ENCODE data around the gene DACT3. TPM values are rescaled to one million over a fixed set of nuclear protein-coding genes. Genes with fewer than 3 reads are reported as not detected.

Gene DACT3
- total RNA-seq, 1 donor = 0.63 TPM

DNA sequence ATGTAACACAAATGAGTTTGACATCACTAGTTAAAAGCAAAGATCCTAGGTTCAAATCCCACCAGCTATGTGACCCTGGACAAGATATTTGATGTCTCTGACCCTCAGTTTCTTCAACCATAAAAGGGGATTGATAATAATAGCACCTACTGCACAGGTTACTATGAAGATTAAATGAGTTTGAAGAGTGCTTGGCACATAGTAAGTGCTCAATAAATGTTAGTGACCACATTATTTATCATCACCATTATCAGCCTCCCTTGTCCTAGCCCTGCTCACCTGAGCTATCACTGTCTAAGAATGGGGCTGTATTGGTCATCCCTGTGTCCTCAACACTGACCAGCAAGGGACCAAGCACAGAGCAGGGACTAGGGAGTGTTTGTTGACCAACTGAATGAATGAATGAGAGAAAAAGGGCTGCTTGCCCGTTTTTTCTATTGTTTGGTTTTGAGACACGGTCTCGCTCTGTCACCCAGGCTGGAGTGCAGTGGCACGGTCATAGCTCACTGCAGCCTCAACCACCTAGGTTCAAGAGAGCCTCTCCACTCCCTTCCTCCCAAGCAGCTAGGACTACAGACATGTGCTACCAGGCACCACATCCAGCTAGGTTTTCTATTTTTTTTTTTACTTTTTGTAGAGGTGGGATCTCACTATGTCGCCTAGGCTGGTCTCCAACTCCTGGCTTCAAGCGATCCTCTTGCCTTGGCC, 26.6 kb upstream of the DACT3 start:
- no peaks in the 10 kb centered on the region for H3K9me3 ChIP-seq (ENCODE audit: low read depth, low read length)
- H3K27me3 ChIP-seq (ENCODE audit: insufficient read depth, low read length) = no peaks in the 10 kb centered on the region
- H3K4me1 ChIP-seq (ENCODE audit: insufficient read depth, low read length) = no peaks in the 10 kb centered on the region
- H3K4me3 ChIP-seq (ENCODE audit: low read length) = no peak overlapping the region

DNA sequence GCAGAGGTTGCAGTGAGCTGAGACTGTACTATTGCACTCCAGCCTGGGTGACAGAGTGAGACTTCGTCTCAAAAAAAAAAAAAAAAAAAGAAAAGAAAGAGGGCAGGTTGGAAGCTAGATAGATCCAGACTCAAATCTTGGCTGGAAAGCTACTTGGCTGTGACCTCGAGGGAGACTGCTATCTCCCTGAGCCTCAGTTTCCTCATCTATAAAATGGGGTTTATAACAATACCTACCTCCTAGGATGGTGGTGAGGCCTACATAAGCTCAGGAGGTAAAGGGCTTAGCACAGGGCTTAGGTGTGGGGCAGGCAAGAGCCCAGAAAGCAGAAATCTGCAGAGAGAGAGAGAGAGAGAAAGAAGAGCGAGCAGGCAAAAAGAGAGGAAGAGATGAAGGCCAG, 24.2 kb upstream of the DACT3 start:
- Histone ChIP-seq H3K9me3 (ENCODE audit: low read depth, low read length) (no peaks in the 10 kb centered on the region), H3K4me3 (ENCODE audit: low read length) (no peak overlapping the region), H3K27me3 (ENCODE audit: insufficient read depth, low read length) (no peaks in the 10 kb centered on the region)

GRCh38 chr19:46678110-46678732, 17.2 kb upstream of the DACT3 start:
- Histone ChIP-seq H3K4me1 (ENCODE audit: insufficient read depth, low read length) (no peaks in the 10 kb centered on the region), H3K4me3 (ENCODE audit: low read length) (no peak overlapping the region), H3K9me3 (ENCODE audit: low read depth, low read length) (no peaks in the 10 kb centered on the region), H3K27me3 (ENCODE audit: insufficient read depth, low read length) (no peaks in the 10 kb centered on the region)

More for the DNA sequence above, 24.2 kb upstream of the DACT3 start:
- H3K4me1 ChIP-seq (ENCODE audit: insufficient read depth, low read length) = no peaks in the 10 kb centered on the region

DNA sequence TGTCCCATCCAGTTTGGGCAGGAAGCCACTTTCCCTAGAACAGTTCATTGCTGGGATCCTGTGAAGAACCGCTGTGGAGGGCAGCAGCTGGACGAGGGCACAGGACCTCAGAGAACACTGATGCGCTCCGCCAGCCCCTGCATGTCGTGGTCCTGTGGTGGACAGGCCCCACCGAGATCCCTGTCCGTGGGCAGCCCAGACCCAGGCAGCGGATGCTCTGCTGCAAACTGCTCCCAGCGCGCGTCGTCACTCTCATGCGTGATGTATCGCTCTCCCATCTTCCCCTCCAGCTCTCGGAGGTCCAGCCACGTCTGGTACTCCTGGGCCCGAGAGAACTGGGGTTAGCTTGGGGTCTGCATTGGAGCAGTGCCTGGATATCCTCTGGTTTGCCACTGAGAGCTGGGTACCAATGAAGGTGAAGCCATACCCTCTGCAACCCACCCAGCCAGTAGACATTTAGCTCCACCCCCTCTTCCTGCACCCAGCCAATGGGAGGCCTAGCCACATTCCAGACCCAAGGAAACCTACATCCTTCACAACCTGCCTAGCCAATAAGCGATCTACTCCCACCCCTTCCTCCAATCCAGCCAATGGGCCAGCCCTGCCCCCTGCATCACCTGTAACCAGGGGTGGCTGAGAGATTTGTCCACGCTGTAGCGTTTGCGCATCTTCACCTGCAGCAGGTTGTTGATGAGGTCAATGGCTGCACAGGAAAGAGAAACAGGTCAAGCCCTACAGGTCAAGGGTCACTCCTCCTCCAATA, 13.6 kb upstream of the DACT3 start:
- H3K4me1 ChIP-seq (ENCODE audit: insufficient read depth, low read length) = no peaks in the 10 kb centered on the region
- H3K9me3 ChIP-seq (ENCODE audit: low read depth, low read length) = no peaks in the 10 kb centered on the region
- no peak overlapping the region for H3K4me3 ChIP-seq (ENCODE audit: low read length)
- no peaks in the 10 kb centered on the region for H3K27me3 ChIP-seq (ENCODE audit: insufficient read depth, low read length)

GRCh38 chr19:46670813-46671212, 9.8 kb upstream of the DACT3 start:
- no peaks in the 10 kb centered on the region for H3K9me3 ChIP-seq (ENCODE audit: low read depth, low read length)
- no peak overlapping the region for H3K4me3 ChIP-seq (ENCODE audit: low read length)
- no peaks in the 10 kb centered on the region for H3K27me3 ChIP-seq (ENCODE audit: insufficient read depth, low read length)
- H3K4me1 ChIP-seq (ENCODE audit: insufficient read depth, low read length) = no peaks in the 10 kb centered on the region

DNA sequence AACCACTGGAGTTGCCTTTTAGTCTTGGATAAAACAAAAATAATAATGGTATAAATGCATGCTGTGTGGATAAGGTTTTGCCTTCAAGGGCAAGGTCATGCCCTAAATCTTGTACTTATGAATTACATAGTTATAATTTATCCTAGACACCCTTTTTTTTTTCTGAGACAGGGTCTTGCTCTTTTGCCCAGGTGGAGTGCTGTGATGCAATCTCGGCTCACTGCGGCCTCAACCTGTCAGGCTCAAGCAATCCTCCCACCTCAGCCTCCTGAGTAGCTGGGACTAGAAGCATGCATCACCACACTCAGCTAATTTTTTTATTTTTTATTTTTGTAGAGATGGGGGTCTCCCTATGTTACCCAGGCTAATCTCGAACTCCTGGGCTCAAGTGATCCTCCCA, 7.7 kb upstream of the DACT3 start:
- no peak overlapping the region for H3K4me3 ChIP-seq (ENCODE audit: low read length)
- no peaks in the 10 kb centered on the region for H3K27me3 ChIP-seq (ENCODE audit: insufficient read depth, low read length)
- H3K4me1 ChIP-seq (ENCODE audit: insufficient read depth, low read length) = no peaks in the 10 kb centered on the region
- H3K9me3 ChIP-seq (ENCODE audit: low read depth, low read length) = no peaks in the 10 kb centered on the region

DNA sequence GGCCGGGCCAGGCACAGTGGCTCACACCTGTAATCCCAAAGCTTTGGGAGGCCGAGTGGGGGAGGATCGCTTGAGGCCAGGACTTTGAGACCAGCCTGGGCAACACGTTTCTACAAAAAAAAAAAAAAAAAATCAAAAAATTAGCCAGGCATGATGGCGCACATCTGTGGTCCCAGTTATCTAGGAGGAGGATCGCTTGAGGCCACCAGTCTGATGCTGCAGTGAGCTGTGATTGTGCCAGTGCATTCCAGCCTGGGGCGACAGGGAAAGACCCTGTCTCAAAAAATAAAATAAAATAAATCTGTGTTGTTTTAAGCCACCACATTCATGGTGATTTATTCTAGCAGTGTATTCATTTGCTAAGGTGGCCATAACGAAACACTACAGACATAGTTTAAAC, 4.1 kb upstream of the DACT3 start:
- Histone ChIP-seq H3K4me1 (ENCODE audit: insufficient read depth, low read length) (peaks cover 14% of the 10 kb centered on the region), H3K27me3 (ENCODE audit: insufficient read depth, low read length) (peaks cover 5% of the 10 kb centered on the region), H3K9me3 (ENCODE audit: low read depth, low read length) (no peaks in the 10 kb centered on the region), H3K4me3 (ENCODE audit: low read length) (no peak overlapping the region)

- Histone ChIP-seq H3K4me1 (ENCODE audit: insufficient read depth, low read length) (peaks cover 24% of the 10 kb centered on the region), H3K4me3 (ENCODE audit: low read length) (peak overlapping the region; percentile 30), H3K27me3 (ENCODE audit: insufficient read depth, low read length) (peaks cover 28% of the 10 kb centered on the region), H3K9me3 (ENCODE audit: low read depth, low read length) (no peaks in the 10 kb centered on the region)
These were observed 982 bp upstream of the DACT3 start for GRCh38 chr19:46661735-46662592.

GRCh38 chr19:46660551-46661019, 397 bp downstream of the DACT3 start:
- Histone ChIP-seq H3K27me3 (ENCODE audit: insufficient read depth, low read length) (peaks cover 32% of the 10 kb centered on the region), H3K9me3 (ENCODE audit: low read depth, low read length) (no peaks in the 10 kb centered on the region), H3K4me1 (ENCODE audit: insufficient read depth, low read length) (peaks cover 24% of the 10 kb centered on the region), H3K4me3 (ENCODE audit: low read length) (no peak overlapping the region)

DNA sequence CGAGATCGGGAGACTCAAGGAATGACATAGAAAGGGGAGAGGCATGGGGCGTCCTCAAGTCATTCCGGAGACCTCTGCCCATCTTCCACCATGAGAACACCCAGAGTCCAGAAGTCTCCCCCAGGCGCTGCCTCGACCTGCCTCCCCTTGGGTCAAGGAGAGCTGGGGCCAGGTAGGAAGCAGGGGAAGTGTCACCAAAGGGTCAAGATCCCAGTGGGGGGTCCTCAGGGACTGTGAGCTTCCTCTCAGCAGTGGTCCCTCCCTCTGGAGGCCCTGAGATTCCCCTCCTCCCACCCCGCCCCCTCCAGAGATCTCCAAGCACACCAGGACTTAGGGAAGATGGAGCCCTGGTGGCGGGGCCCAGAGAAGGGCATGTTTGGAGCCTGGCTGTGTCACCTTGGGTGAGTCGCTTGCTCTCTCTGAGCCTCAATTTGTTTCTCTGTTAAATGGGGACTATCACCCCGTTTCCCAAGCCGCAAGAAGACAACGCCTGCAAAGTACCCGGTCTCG, 919 bp downstream of the DACT3 start:
- Histone ChIP-seq H3K9me3 (ENCODE audit: low read depth, low read length) (no peaks in the 10 kb centered on the region), H3K27me3 (ENCODE audit: insufficient read depth, low read length) (peaks cover 32% of the 10 kb centered on the region), H3K4me1 (ENCODE audit: insufficient read depth, low read length) (peaks cover 24% of the 10 kb centered on the region), H3K4me3 (ENCODE audit: low read length) (no peak overlapping the region)

DNA sequence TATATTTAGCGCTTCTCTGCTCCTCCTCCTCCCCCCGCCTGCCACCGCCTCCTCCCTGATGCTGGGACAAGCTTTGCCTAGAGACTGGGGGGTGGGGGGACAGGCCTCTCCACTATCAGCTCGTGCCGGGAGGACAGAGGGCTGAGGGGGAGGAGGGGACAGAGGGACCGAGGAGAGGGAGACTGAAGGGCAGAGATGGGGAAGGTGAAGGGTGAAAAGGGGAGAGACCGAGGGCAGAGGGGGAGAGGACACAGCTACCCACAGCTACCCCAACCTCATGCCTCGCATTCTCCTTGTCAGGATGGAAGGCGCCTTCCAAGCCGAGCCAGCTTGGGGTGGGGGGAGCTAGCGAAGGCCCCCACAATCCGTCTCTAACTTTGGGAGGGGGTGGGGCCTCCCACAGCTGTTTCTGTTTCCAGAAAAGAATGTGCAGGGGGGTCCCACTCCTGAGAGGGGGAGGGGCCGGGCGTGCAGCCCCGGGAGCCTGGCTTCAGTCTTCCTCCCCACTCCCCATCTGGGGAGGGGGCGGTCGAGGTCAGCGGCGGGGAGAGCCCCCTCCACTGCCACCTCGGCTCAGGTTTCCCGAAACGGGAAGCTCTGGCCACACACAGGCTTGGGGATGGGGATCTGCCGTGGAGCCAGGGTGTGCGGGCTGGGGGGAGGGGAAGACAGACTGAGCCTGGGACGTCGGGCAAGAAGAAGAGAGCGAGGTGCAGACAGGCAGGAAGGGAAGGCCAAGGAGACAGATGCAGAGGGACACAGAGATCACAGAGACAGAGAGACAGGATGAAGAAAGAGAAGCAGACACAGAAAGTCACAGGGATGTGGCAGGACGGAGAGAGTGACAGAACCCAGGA, 1.6 kb downstream of the DACT3 start:
- H3K4me1 ChIP-seq (ENCODE audit: insufficient read depth, low read length) = peaks cover 24% of the 10 kb centered on the region
- no peak overlapping the region for H3K4me3 ChIP-seq (ENCODE audit: low read length)
- H3K27me3 ChIP-seq (ENCODE audit: insufficient read depth, low read length) = peaks cover 32% of the 10 kb centered on the region
- H3K9me3 ChIP-seq (ENCODE audit: low read depth, low read length) = no peaks in the 10 kb centered on the region

- H3K4me1 ChIP-seq (ENCODE audit: insufficient read depth, low read length) = peaks cover 20% of the 10 kb centered on the region
- H3K27me3 ChIP-seq (ENCODE audit: insufficient read depth, low read length) = peaks cover 32% of the 10 kb centered on the region
- H3K9me3 ChIP-seq (ENCODE audit: low read depth, low read length) = no peaks in the 10 kb centered on the region
- H3K4me3 ChIP-seq (ENCODE audit: low read length) = no peak overlapping the region
These were observed 4.4 kb downstream of the DACT3 start for GRCh38 chr19:46656541-46656940.

DNA sequence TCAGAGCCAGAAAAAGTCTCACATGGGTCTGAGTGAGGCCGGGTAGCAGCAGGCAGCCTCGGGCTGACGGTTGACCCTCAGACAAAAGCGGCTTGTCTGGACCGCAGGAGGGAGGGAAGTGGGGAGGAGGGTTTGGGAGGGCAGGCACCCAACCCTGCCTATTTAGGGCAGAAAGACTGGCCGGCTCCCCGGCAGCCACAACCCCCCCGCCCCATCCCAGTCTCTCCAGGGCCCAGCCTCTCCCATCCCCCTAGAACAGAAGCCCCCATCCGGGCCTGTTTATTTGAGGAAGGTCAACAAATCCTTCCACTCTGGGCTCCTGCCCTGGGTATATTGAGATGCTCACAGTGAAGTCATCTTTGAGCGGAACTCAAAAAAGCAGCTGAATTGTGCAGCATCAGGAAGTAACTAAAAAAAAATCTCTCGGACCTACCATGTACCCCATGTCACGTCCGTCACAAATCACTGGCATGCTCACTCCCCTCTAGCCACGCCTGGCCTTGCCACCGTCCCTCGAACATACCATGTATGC, 6.3 kb downstream of the DACT3 start:
- Histone ChIP-seq H3K27me3 (ENCODE audit: insufficient read depth, low read length) (peaks cover 34% of the 10 kb centered on the region), H3K4me1 (ENCODE audit: insufficient read depth, low read length) (peaks cover 7% of the 10 kb centered on the region), H3K4me3 (ENCODE audit: low read length) (no peak overlapping the region), H3K9me3 (ENCODE audit: low read depth, low read length) (no peaks in the 10 kb centered on the region)
